OCI-LY7 (cell line): ENCODE measurements around the gene MFGE8.

Experiments
- CTCF ChIP-seq: fragments of 200-600 bp; sonication (generic); conservative IDR thresholded peaks from 2 replicates; pipeline ENCODE4 v1.5.1; 2014; ENCODE audit warnings: mild to moderate bottlenecking, antibody characterized with exemption, low read length, moderate library complexity, mixed read lengths
- EZH2phosphoT487 ChIP-seq: fragments of 200-600 bp; sonication (generic); IDR thresholded peaks from 2 replicates; pipeline ENCODE4 v1.6.1; 2018; ENCODE audit warnings: low read depth, borderline replicate concordance, mild to moderate bottlenecking, mixed run types, antibody characterized with exemption, low read length, moderate library complexity, mixed read lengths

GRCh38 chr15:88866295-88866881 is 46.8 kb downstream of the MFGE8 start:
- TF ChIP-seq CTCF = no peak
- no peak for TF ChIP-seq EZH2phosphoT487
